ENCODE data around the gene SH3BP2. TPM values are rescaled to one million over a fixed set of nuclear protein-coding genes. Genes with fewer than 3 reads are reported as not detected.

SH3BP2 gene
- total RNA-seq, 1 experiment from 2014 or later: 20.4 TPM

DNA sequence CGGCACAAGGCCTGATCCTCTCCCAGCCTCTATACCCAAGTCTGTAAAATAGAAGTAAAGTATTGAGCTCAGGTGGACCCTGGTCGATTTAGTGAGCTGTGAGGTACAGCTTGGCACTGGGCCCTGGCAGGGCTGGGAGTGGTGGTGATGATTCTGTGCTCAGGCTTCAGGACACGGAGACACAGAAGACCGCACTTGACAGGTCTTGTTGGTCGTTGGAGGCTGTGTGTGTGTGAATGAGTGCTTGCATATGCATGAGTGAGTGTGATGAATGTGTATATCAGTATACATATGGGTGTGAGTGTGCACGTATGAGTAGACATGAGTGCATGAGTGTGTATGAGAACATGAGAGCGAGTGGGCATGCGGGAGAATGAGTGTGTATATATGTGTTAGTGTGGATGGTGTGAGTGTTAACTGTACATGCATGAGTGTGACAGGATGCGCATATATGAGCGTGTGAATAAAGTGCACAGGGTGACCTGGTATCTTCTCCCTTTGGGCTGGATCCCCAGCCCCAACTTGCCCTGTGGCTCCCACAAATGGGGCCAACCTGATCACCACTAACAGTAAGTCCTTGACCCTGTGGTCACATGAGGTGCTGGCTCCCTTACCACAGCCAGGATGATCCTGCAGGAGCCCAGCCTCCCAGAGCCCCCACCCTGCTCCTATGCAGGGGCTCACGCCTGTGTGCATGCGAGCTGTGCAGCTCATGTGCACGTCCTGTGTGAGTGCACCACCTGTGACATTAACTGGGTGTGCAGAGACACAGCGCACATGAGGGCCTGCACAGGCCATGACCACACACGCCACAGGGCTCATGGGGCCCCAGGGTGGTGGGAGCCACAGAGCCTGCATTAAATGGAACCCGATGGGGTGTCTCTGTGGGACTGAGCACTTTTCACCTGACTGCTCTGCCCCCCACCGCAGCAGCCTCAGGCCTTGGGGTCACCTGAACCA, 20.8 kb downstream of the SH3BP2 start:
- no peaks in the 10 kb centered on the region; the same call in 1 of the 2 replicates for H3K27me3 ChIP-seq (ENCODE audit: control insufficient read depth, insufficient read depth, low read length)
- H3K4me3 ChIP-seq (ENCODE audit: insufficient read depth, low read depth, low read length): no peak overlapping the region

DNA sequence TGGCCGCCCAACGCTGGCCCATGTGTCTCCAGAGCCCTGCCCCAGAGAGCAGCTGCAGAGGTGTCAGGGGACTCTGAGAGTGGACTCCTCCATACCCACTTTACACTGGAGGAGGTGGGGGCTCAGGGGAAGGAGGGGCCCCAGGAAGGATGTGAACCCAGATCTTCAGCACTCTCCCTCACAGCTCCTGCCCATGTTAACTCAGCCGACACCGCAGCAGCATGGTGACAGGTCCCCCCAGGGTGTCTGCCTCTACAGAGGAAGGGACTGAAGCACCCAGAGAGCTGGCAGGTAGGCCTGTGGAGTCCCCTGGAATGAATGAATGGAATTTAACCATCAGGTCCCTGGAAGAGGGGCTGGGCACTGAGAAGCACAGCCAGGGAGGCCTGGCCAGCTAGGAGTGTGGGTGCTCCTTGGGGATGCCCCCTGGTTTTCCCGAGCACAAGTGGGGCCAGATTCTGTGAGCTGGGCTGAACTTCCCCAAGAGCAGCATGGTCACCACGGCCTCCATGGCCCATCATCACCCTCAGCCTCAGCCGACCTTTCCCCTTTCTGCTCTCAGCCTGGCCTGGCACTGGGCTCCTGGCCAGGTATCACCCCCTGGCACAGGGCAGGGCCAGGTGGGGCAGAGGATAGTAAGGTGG, 21.9 kb downstream of the SH3BP2 start:
- Histone ChIP-seq H3K4me3 (ENCODE audit: insufficient read depth, low read depth, low read length) (no peak overlapping the region), H3K36me3 (replicated peaks; ENCODE audit: control insufficient read depth, insufficient read depth, low read length) (no peaks in the 10 kb centered on the region)
- DNase-seq: no peak

More for the DNA sequence above, 20.8 kb downstream of the SH3BP2 start:
- no peaks in the 10 kb centered on the region for H3K36me3 ChIP-seq (replicated peaks; ENCODE audit: control insufficient read depth, insufficient read depth, low read length)
- DNase-seq: no peak

DNA sequence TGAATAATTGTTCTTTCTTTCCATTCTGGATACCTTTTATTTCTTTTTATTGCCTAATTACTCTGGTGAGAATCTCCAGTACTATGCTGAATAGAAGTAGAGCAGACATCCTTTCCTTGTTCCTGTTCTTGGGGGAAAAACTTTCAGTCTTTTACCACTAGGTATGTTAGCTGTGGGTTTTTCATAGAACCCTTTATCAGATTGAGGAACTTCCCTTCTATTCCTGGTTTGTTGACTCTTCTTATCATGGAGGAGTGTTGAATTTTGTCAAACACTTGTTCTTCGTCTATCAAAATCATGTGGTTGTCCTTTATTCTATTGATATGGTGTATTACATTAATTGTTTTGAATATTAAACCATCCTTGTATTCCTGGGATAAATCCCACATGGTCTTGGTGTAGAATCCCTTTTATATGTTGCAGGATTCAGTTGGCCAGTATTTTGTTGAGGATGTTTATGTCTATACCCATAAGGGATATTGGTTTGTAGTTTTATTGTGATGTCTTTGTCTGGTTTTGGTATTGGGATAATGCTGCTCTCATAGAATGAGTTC, 23.6 kb downstream of the SH3BP2 start:
- H3K36me3 ChIP-seq (replicated peaks; ENCODE audit: control insufficient read depth, insufficient read depth, low read length): peaks cover 2% of the 10 kb centered on the region
- H3K27me3 ChIP-seq (ENCODE audit: control insufficient read depth, insufficient read depth, low read length): no peaks in the 10 kb centered on the region; the same call in 1 of the 2 replicates
- DNase-seq: no peak
- no peak overlapping the region for H3K4me3 ChIP-seq (ENCODE audit: insufficient read depth, low read depth, low read length)

More for the DNA sequence above, 21.9 kb downstream of the SH3BP2 start:
- no peaks in the 10 kb centered on the region; the same call in 1 of the 2 replicates for H3K27me3 ChIP-seq (ENCODE audit: control insufficient read depth, insufficient read depth, low read length)

DNA sequence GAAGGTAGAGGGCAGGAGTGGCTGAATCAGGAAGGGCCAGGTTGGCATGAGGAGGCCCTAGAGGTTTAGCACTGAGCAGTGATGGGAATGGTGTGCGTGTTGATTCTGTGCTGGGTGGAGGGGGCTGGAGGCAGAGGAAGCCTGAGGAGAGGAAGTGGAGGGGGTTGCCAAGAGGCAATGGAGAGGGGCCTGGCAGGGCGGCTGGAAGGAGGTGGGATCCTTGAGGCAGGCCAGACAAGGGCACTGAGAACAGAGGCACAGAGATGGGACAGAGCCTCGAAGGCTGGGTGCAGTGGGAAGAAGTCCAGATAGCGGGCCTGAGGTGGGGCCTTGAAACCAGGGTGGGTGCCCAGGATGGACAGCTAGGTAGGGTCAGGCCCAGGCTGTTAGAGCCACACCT, 24.3 kb downstream of the SH3BP2 start:
- Histone ChIP-seq H3K27me3 (ENCODE audit: control insufficient read depth, insufficient read depth, low read length) (no peaks in the 10 kb centered on the region; the same call in 1 of the 2 replicates), H3K36me3 (replicated peaks; ENCODE audit: control insufficient read depth, insufficient read depth, low read length) (peaks cover 2% of the 10 kb centered on the region), H3K4me3 (ENCODE audit: insufficient read depth, low read depth, low read length) (no peak overlapping the region)
- no peak for DNase-seq

DNA sequence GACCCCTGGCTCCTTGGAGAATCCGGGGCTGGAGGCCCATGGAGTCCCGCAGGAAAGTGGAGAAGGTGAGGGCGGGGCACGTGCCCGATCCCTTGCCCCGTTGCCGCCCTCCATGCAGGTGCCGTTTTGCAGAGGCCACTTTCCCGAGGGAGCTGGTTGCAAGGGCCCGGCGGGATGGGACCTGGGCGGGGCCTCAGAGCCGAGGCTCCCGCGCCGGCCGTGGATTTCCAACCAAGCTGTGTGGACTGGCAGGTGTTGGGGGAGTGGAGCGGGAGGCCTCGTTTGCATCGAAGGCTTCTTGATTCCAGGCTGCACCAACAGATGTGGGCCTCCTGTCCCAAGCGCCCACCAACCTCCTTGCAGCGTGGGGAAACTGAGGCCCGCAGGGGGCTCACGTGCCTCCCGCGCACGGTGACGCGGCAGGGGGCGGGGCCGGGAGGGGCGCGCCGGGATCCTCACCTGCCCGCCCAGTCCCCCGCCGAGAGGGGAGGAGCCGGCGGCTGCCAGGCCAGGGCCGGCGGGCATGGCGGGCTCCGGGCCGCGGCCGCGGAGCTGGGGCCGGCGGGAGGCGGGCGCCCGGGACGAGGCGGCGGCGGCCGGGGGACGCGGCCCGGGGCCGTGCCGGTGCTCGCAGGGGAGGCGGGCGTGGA, 24.9 kb downstream of the SH3BP2 start:
- H3K4me3 ChIP-seq (ENCODE audit: insufficient read depth, low read depth, low read length): peak overlapping the region; percentile 77
- H3K36me3 ChIP-seq (replicated peaks; ENCODE audit: control insufficient read depth, insufficient read depth, low read length): peaks cover 2% of the 10 kb centered on the region
- DNase-seq: peak; percentile 99

DNA sequence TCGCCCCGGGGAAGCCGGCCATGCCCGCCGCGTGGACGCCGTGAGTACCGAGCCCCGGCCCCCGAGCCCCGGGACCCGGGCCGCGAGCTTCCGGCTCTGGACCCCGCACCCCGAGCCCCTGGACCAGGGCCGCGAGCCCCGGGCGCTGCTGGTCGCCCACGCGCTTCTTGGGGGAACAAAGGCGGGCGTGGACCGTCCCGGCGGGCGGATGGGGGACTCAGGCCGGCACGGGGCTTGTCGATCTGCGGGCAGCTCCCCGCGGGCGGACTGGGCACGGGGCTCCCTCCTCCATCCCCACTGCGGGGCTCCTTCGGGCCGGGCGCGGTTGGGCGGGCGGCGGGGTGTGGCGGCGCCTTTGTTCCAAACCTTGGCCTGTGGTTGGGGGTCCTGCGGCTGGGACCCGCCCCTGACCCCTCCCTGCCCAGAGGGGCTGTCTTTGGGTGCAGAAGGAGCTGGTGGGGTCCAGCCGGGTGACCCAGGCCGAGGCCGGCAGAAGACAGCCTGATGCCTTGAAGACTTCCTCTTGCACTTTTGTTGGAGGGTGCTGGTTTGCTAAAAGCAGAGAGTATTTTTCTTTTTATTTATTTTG, 25.6 kb downstream of the SH3BP2 start:
- peak; percentile 95 for DNase-seq
- no peaks in the 10 kb centered on the region; the same call in 1 of the 2 replicates for H3K27me3 ChIP-seq (ENCODE audit: control insufficient read depth, insufficient read depth, low read length)
- H3K36me3 ChIP-seq (replicated peaks; ENCODE audit: control insufficient read depth, insufficient read depth, low read length): peaks cover 2% of the 10 kb centered on the region
- H3K4me3 ChIP-seq (ENCODE audit: insufficient read depth, low read depth, low read length): peak overlapping the region; percentile 77

More for the DNA sequence above, 24.9 kb downstream of the SH3BP2 start:
- H3K27me3 ChIP-seq (ENCODE audit: control insufficient read depth, insufficient read depth, low read length): no peaks in the 10 kb centered on the region; the same call in 1 of the 2 replicates

DNA sequence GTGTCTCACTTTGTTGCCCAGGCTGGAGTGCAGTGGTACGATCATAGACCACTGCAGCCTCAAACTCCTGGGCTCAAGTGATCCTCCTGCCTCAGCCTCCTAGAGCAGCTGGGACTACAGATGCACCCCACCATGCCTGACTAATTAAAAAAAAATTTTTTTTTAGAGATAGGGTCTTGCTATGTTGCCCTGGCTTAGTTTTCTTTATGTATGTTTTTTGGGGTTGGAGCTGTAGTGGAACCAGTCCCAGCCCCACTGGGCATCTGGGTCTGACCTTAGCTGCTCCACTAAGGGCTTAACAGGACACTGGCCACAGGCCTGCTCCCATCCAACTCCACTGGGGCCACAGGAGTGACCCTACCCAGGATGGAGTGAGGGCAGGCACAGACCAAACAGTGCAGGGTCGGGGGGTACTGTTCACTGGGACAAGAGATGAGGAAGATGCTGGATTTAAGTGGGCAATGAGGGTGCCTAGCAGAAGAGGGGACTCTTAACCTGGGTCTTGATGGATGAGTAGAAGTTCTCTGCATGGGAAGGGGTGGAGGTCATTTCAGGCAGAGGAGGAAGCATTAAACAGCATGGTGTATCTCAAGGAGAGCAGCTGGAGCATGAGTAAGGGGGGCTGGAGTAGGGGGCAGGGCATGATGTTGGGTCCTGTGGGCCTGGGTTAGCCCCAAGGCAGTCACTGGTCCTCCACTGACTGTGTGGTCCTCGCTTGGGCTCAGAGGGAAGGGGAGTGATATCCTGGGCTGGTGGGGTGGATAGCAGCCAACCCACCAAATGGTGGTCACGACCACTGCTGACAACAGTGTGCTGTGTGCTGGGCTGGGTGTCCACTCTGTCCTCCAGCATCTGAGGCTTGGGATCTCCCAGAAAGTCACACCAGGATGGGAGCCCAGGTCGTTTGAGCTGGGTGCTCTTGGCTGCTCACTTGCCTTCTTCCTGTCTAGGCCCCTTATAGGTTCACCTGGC, 26.6 kb downstream of the SH3BP2 start:
- DNase-seq: no peak
- Histone ChIP-seq H3K4me3 (ENCODE audit: insufficient read depth, low read depth, low read length) (no peak overlapping the region), H3K27me3 (ENCODE audit: control insufficient read depth, insufficient read depth, low read length) (no peaks in the 10 kb centered on the region; the same call in 1 of the 2 replicates), H3K36me3 (replicated peaks; ENCODE audit: control insufficient read depth, insufficient read depth, low read length) (peaks cover 2% of the 10 kb centered on the region)

DNA sequence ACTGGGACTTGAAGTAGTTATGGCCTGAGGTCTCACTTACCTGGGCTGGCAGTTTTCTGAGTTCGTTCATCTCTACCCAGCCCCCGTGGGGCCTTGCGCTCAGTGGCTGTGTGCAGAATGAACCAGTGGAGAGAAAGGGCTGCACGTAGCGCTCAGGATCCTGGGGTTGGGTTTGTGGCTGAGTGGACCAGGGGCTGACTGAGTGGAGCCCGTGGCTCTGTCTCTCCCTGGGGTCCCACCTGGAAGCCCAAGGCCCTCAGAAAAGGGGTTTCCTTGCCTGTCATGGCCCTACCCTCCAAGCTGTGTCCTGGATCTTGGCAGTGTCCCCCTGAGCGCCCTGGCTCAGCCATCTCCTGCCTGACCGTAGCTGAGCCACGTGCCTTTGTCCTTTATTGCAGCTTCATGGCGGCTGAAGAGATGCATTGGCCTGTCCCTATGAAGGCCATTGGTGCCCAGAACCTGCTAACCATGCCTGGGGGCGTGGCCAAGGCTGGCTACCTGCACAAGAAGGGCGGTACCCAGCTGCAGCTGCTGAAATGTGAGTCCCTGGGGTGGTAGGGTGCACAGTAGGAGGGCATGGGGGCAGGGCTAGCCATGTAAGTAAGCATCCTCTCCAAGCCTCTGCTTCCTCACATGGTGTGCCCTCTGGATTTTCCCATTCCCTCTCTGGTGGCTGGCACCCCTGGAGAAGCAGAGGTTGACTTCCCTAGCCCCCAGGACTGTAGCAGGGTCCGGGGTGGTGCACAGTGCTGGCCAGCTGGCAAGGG, 27.5 kb downstream of the SH3BP2 start:
- Histone ChIP-seq H3K27me3 (ENCODE audit: control insufficient read depth, insufficient read depth, low read length) (no peaks in the 10 kb centered on the region; the same call in 1 of the 2 replicates), H3K4me3 (ENCODE audit: insufficient read depth, low read depth, low read length) (no peak overlapping the region), H3K36me3 (replicated peaks; ENCODE audit: control insufficient read depth, insufficient read depth, low read length) (peaks cover 3% of the 10 kb centered on the region)
- peak; percentile 72 for DNase-seq

DNA sequence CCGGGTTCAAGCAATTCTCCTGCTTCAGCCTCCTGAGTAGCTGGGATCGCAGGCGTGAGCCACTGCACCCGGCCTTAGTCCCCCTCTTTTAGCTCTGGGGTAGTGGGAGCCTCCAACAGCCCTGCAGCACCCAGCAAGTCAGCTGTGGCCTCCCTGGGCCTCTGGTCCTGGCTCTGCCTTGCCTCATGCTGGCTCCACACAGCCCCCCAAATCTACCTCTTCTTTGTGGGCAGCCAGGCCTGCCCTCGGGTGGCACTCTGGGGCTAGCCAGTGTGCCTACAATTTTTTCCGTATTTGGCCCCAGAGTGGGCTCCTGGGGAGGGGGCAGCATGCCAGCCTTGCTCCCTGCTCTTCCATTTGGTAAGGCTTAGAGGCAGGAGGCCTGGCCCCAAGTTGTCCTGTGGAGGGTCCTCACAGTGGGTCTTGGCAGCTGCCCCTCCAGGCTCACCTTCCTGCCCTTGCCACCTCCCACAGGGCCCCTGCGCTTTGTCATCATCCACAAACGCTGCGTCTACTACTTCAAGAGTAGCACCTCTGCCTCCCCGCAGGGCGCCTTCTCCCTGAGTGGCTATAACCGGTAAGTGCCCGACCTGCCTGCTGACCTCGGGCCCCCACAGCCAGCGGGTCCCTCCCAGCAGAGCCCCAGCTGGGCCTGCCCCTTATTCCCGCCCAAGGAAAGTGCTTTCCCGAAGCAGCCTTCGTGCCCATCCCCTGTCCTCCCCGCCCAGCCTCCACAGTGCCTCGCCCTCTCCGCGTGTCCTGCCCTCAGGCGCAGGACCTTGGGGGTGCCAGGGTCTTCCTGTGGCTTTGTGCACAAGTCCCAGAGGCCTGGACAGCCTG, 29.8 kb downstream of the SH3BP2 start:
- no peak for DNase-seq

DNA sequence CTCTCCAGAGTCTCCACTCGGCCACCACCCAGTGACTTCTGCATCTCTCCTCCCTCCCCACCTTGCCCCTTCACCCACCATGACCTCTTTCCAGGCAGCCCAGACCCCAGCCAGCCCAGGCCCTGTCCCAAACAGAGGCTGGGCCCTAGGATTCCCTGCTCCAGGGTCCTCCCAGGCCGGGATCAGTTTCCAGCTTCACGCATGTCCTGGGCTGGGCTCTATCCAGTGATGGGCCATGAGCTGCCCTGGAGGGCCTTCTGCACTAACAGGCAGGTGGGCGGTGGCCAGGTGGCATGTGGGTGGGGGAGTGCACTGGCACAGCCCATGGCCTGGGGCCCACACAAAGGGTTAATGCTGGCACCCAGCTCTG, 30.4 kb downstream of the SH3BP2 start:
- no peaks in the 10 kb centered on the region for H3K27me3 ChIP-seq (ENCODE audit: control insufficient read depth, insufficient read depth, low read length)
- peaks cover 16% of the 10 kb centered on the region for H3K36me3 ChIP-seq (replicated peaks; ENCODE audit: control insufficient read depth, insufficient read depth, low read length)
- no peak overlapping the region for H3K4me3 ChIP-seq (ENCODE audit: insufficient read depth, low read depth, low read length)
- no peak for DNase-seq

More for the DNA sequence above, 29.8 kb downstream of the SH3BP2 start:
- H3K4me3 ChIP-seq (ENCODE audit: insufficient read depth, low read depth, low read length): no peak overlapping the region
- no peaks in the 10 kb centered on the region for H3K27me3 ChIP-seq (ENCODE audit: control insufficient read depth, insufficient read depth, low read length)
- H3K36me3 ChIP-seq (replicated peaks; ENCODE audit: control insufficient read depth, insufficient read depth, low read length): peaks cover 15% of the 10 kb centered on the region

DNA sequence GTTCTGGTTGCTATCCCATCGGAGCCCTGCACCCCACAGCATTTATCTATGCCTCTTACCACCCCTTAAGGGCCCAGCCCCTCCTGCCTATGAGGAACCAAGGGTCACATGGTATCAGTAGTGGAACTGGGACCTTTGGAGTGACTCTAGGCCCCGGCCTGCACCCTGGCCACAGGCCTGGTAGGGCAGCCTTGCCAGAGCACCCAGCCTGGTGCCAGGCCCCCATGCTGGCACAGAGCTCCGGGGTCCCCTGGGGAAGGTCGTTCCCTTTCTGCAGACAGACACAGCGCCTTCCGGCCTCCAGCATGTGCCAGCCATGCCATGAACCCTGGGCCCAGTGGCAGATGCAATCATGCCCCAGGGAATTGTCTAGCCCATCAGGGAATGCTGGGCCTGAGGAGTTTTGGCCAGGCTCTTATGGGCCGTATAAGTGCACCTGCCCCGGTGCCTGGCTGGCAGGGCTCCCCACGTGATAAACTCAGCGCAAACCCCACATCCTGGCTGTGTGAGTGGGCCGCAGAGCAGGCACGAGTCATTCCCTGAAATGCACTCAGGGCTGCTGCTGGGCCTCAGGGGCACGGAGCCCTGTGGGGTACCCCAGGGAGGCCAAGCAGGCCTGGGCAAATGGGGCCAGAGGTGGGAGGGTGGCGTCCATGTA, 30.9 kb downstream of the SH3BP2 start:
- H3K4me3 ChIP-seq (ENCODE audit: insufficient read depth, low read depth, low read length): no peak overlapping the region
- DNase-seq: no peak
- H3K27me3 ChIP-seq (ENCODE audit: control insufficient read depth, insufficient read depth, low read length): no peaks in the 10 kb centered on the region

More for the DNA sequence above, 30.9 kb downstream of the SH3BP2 start:
- H3K36me3 ChIP-seq (replicated peaks; ENCODE audit: control insufficient read depth, insufficient read depth, low read length): peaks cover 16% of the 10 kb centered on the region
